NAMALWA (cell line): ENCODE data around the gene INPP5B.
"Not testable (repeated sequence)": the region's sequence is repeated elsewhere in the genome, so short reads cannot be mapped to it uniquely, and the experiment has no call there.

Experiments
- DNase-seq: peaks from one replicate; pipeline ENCODE4 v3.0.0-alpha.2; 2015; ENCODE audit warnings: low spot score

Gene INPP5B

DNA sequence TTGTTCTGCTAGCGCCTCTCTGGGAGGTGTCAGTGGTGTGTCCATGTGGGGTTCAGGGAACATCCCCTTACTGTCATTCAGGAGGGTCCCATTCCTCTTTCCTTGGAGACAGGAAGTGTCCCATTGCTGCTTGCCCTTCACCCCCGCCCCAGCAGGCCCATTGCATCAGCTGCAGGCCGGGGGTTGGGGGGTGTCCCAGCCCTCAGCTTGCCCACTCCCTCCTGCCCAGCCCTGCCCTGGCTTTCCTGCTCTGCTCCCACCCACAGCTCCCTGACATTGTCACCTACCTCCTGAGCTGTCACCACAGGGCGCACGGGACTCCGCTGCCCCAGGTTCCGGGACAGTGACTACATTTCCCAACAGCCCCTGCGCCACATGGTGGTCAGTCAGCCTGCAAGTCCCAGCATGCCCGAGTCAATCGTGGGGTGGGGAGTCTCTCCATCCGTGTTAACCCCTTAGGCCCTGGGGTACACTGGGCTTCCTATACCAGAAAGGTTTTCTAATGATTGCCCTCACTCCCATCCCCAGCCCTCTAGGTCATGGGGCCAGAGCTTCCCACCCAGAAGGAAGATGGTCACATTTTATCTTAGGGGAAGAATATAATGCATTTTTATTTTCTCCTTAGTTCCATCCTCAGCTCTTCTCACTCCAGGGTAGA is at the start of gene INPP5B:
TSS of gene INPP5B (minus strand) at position 351 of the 658 bp plus-strand sequence. CDS start 745 bp downstream, outside the sequence.
- DNase-seq = peak; percentile 90

DNA sequence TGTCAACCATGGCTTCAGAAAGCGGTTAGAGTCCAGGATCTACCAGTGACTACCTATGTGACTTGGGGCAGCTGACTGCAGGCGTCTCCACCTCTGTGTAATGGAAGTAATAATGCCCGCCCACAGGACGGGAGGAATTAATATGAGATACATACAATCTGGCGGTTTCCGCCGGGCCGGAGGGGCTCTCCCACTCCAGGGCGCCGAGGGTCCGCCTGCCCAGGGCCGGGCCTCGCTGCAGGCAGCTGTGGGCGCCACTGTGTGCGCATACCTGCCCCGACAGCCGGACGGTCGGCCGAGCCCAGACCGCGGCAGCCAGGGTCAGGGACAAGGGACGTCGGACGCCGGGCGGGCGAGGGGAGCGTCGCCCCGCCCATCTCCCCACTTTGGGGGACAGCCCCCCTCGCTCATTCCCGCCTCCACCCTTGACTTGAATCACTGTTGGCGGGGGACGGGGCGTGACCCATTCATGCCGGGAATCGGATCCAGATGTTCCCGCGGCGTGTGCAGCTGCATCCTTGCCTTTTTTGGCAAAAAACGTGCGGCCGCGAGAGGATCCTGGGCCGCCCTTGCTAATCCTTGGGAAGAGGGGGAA is 49.0 kb upstream of the INPP5B start:
- peak; percentile 45 for DNase-seq

GRCh38 chr1:37994886-37995566 is 48.2 kb upstream of the INPP5B start:
- DNase-seq = no peak

DNA sequence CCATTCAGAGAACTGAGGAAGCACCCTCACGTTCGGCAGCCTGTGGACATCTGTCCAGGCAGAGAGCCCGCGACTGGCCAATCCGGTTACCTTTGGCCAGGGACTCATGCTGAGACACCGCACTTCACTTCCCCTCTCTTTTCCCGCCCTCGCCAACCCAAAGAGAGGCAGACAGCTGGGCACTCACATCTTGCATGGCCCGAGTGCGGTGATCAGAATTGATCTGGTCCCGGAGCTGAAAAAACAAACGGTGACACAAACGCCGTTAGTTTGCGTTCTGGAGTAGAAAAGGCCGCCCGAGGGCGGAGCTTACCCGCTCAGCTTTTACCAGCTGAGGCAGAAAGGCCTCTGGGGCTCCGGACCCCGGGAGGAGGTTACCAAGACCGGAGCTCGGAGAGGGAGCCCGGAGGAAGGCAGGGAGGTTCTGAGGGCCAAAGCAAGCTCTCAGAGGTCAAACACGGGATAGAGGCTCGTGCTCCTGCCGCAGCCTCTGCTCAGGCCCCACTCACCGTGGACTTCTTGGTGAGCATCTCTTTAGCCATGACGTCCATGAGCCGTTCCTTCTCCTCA is 42.6 kb upstream of the INPP5B start:
- peak; percentile 75 for DNase-seq

DNA sequence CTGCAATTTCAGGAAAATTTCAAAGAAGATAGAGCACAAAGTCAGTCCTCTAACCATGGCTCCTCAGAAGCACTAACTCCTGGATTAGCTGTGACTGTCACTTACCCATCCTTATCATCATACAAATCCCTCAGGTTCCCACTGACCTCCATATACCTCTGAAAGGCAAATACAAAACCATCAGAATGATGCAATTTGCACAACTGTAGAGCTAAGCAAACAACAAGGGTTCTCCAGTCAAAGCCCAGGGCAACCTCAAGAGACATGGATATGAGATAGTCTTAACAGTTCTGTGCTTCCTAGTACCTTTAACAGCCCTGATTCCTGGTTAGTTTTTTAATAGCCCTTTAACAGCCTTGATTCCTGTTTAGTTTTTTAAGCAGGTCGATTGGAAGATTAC is 40.8 kb upstream of the INPP5B start:
- DNase-seq = no peak

DNA sequence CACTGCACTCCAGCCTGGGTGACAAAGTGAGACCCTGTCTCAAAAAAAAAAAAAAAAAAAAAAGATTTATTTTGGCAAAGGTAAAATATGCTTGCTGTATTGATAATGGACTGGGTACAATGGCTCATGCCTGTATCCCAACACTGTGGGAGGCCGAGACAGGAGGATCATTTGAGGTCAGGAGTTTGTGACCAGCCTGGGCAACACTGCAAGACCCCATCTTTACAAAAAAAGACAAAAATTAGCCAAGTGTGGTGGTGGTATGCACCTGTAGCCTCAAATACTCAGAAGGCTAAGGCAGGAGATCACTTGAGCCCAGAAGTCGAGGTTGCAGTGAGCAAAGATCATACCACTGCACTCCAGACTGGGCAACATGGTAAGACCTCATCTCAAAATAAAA is 36.7 kb upstream of the INPP5B start:
- no peak for DNase-seq

DNA sequence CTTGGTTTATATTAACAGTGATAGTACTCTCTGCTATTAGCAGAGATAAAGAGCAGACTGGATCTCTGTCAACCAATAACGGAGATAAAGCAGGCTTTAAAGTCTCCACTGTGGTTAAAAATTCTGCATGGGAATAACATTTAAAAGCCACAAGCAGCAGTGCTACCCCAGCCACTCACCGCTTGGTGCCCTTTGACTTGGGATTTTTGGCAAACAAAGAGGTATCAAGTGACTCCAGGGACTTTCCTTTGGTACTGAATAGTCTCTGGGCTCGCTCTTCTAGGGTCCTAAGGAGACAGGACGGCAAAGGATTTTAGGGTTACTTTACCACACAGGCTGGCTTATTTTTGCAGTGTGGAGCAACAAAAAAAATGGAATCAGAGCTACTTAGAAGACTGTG is 31.7 kb upstream of the INPP5B start:
- DNase-seq = no peak

GRCh38 chr1:37975083-37975482 is 28.2 kb upstream of the INPP5B start:
- not testable (repeated sequence) for DNase-seq

GRCh38 chr1:37974567-37974966 is 27.7 kb upstream of the INPP5B start:
- DNase-seq = no peak

- not testable (repeated sequence) for DNase-seq
These were observed 26.8 kb upstream of the INPP5B start for GRCh38 chr1:37973684-37974083.

GRCh38 chr1:37965301-37965700 is 18.4 kb upstream of the INPP5B start:
- DNase-seq = no peak

GRCh38 chr1:37964106-37964505 is 17.3 kb upstream of the INPP5B start:
- not testable (repeated sequence) for DNase-seq

GRCh38 chr1:37958690-37959089 is 11.8 kb upstream of the INPP5B start:
- DNase-seq = no peak

DNA sequence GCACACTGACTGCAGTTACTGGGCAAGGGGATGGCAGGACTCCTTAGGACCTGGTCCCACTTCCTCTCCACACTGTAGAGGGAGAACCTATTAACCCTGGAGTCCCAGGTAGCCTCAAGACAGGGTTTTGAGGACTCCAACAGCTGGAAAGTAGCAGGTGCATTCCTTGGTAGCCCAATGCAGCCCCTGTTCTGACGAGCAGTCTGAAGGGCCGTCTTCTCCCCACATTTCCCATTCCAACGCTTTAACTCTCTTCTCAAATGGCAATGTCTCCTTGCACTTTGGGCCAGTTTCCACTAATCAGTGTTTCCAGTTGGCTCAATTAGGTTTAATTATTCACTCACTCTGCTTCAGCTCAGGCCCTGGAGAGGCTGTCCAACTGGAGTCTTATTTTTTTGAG is 8.8 kb upstream of the INPP5B start:
- DNase-seq = no peak

DNA sequence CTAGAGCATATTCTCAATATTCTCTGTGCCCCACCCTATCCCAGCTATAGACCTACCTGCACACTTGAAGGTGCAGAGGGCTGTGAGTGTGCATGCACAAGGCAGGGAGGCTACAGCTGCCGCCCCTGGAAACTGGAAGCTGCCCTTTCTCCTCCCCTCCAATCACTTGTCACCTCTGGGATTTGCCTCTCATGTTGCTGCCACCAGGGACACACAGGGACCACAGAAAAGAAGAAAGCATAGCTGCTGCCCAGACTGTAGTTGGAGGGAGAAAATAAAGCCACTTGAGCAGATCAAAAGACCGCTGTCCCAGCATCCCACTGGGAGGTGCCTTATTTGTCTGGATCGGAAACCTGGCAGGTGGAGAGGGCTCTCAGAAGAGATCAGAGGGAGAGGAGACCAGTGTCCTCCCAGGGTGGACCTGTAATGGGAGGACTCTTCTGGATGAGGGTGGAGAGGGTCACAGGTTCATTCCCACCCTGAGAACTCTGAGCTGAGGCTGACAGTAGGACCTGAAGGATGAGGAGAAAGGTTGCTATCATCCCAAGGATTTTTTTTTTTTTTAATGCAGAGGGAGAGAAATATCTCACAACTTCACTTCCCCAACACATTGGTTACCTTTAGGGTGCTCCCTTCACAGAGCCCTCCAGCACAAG is 7.6 kb upstream of the INPP5B start:
- DNase-seq = peak; percentile 35

DNA sequence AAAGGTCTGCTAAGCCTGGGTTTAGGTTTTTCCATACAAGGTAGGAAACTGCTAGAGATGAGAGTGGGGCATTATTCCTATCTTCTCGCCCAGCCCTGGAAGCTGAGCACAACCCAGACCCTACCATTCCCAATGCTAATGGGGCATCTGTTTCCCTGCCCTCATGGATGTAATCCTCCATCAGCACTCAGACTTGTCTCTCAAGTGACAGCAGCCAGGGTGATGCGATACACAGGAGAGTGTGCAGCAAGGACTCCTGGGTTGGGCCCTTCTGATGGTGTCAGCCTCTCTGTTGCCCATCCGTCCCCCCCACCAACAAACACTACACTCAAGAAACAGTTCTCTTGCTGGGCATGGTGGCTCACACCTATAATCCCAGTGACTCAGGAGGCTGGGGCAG is 5.9 kb upstream of the INPP5B start:
- DNase-seq = no peak

- no peak for DNase-seq
These were observed 5.2 kb upstream of the INPP5B start for GRCh38 chr1:37951783-37952624.

DNA sequence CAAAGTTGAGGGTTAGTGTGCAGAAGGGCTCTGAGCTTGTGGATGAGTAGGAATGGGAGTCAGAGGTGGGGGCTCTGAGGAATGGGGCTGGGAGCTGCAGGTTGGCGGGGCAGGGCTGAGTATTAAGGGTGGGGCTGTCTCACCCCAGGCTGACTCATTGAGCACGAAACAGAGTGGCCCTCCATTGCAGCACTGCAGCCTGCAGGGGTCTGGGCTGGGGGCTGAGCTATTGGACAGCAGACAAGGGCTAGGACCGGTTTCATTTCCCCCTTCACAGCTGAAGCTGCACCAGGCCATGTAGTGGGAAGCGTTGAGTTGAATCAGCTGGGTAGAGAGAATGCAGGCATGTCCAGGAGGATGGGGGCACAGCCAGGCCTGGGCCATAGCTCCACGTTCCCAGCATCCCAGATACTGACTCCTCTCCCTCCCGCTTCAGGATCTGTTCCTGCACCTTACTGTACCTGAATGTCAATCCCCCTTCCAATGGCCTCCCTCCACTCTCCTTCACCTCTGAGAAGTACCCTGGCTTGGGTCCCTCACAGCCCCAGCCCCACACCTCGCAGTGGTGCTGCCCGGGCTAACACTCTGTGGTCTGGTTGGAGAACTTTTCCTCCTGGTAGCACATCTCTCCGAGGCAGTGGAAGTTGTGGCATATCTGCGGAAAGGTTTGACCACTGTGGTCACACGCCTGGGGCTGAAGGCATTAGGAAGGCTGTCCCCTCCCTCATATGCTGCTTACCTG is 4.4 kb upstream of the INPP5B start:
- DNase-seq = no peak

DNA sequence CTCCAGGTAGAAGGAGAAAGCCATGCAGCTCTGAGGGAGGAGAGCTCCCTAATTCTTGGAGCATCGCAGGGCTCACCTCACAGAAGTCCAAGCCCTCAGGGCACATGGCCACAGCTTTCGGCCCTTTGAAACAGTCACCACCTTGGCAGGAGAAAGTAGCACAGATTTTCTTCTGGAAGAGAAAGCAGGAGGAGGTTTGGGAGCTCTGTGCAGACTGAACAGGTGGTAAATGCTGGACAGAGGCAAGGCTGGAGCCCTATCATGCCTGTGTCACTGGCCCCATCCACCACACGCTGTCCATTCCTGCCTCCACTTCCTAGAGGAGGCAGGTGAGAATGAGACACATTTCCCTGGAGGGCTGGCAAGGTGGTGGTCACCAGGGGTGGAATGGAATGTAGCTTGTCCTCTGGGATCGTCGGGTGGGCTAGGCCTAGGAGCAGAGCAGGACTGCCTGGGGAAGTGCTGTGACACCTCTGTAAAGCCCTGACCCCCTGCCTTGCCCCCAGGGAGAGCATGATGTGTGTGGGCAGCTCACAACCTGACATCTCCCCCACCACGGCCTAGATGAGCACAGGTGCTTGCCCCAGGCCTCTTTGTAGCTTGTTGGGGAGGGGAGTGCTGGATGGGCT is 2.8 kb upstream of the INPP5B start:
- DNase-seq = no peak

DNA sequence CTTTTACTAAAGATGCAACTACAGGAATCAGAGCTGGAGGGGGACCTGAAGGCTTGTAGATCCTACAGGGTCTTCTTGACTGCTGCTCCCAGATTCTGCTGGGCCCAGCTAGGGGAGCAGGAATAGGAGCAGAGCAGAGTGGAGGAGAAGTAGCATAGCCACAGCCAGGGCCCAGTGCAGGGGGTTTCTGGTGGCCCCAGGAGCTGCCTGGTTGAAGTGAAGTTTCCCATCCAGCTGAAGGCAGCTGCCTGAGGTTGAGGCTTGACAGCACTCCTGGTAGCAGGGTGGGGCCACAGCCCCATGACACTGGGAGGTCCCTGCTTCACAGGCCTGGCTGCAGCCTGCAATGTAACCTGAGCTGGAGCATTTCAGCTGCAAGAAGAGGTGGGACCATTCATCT is 2.0 kb upstream of the INPP5B start:
- no peak for DNase-seq
